Heart left ventricle (tissue), 16 donors: ENCODE data around the gene E4F1. TPM values are rescaled to one million over a fixed set of nuclear protein-coding genes. Genes with fewer than 3 reads are reported as not detected.

Source experiments
- ATAC-seq, 4 donors: fragments of 200-7000 bp; cut with Tn5 transposase; one replicate each; pipeline ENCODE4 v1.9.1; 2020 to 2022; ENCODE audit warnings: moderate library complexity in 4 of 4, mild to moderate bottlenecking in 3 of 4, moderate number of reproducible peaks in 1 of 4
- DNase-seq, 5 donors: peaks; one replicate each; pipeline ENCODE4 v3.0.0-alpha.2; 2020
- H3K27ac ChIP-seq, 12 donors: fragments of 200-600 bp; sonication (generic) in 4 of 12; one replicate each; pipeline versions ENCODE4 v1.5.0 to v1.8.0; 2016 to 2022; ENCODE audit warnings: mild to moderate bottlenecking in 2 of 12
- H3K27me3 ChIP-seq, 9 donors: fragments of 200-600 bp; sonication (generic) in 2 of 9; one replicate each; pipeline versions ENCODE4 v1.5.1 to v1.8.0; 2016 to 2022; ENCODE audit warnings: mild to moderate bottlenecking in 3 of 9
- H3K36me3 ChIP-seq, 9 donors: fragments of 200-600 bp; sonication (generic) in 2 of 9; one replicate each; pipeline versions ENCODE4 v1.5.0 to v1.8.0; 2018 to 2022; ENCODE audit warnings: mild to moderate bottlenecking in 2 of 9
- H3K4me1 ChIP-seq, 12 donors: fragments of 200-600 bp; sonication (generic) in 4 of 12; one replicate each; pipeline versions ENCODE4 v1.5.0 to v1.8.0; 2016 to 2022; ENCODE audit warnings: mild to moderate bottlenecking in 3 of 12
- H3K4me3 ChIP-seq, 12 donors: fragments of 200-600 bp; sonication (generic) in 4 of 12; one replicate each; pipeline versions ENCODE4 v1.5.0 to v1.8.0; 2017 to 2022; ENCODE audit warnings: mild to moderate bottlenecking in 9 of 12, moderate library complexity in 4 of 12
- H3K9me3 ChIP-seq, 12 donors: fragments of 200-600 bp; sonication (generic) in 4 of 12; one replicate each; pipeline versions ENCODE4 v1.5.0 to v1.8.0; 2016 to 2022; ENCODE audit warnings: mild to moderate bottlenecking in 1 of 12
- CTCF ChIP-seq, 12 donors: fragments of 200-600 bp; sonication (generic) in 4 of 12; IDR thresholded peaks; one replicate each; pipeline versions ENCODE4 v1.5.0 to v1.8.0; 2018 to 2022; ENCODE audit warnings: antibody characterized with exemption in 12 of 12, mild to moderate bottlenecking in 5 of 12
- POLR2A ChIP-seq, 2 donors: fragments of 450-650 bp; IDR thresholded peaks; one replicate each; pipeline ENCODE4 v1.6.1; 2017; ENCODE audit warnings: antibody characterized with exemption in 2 of 2, mild to moderate bottlenecking in 2 of 2, moderate library complexity in 2 of 2
- WGBS, 4 donors: extraction: QIAGEN DNeasy Blood & Tissue Kit in 2 of 4; methylation state at CpG; one replicate each; pipeline versions ENCODE4 v1.1.5 to v1.1.7; 2013 to 2018; 5-methylcytosine and 5-hydroxymethylcytosine counted together
- intact Hi-C, 10 donors: fragments of 100-400 bp; cut with DNase I; formaldehyde crosslinking; loops; one replicate each; pipeline versions ENCODE4 v1.11.1 to v1.14.2; 2022
- polyA plus RNA-seq, 2 donors: library from polyadenylated mRNA; stranded (reverse); fragments of 200-250 nt; gene quantifications; one replicate each; pipeline ENCODE4 v1.2.3, GENCODE V29; 2013
- total RNA-seq, 9 donors: library from RNA; depleted of rRNA in 2 of 9; stranded (reverse); fragments of >200 nt in 2 of 9; fragmentation: NEBNext Ultra II Directional in 3 of 9; extraction: Animal tissue kit (Norgen Biotek cat#: 25700) in 3 of 9; gene quantifications; one replicate each; pipeline versions ENCODE4 v1.1.0 to v1.2.4, GENCODE V29; 2016 to 2023
- donor health status: ischemic (EF 13 %, LVEDD 7.1; RV severe dilation, severe dysfunction).
- donor health status: healthy with polysubstance abuse.
- donor health status: DM: no; HTN: yes; CAD: no.
- donor health status: DM: no; HTN: no; CAD: no.
- donor health status: ischemic (EF 25% LVEDD 6.9; RV normal size, moderate dysfunction).
- donor health status: ischemic (EF 25% LVEDD 5.7; RV mildly dilated, moderate dysfunction).
- donor health status: healthy.
- donor health status: DM: yes; HTN: yes; CAD: no.
- donor health status: ischemic (EF 35%, LVEDD 5.7; RV mildly dilated, moderate dysfunction).
- donor health status: nonischemic (EF 11% LVEDD 7.7; RV severe dilation, severe dysfunction).
- donor health status: DM: yes; HTN: yes; CAD: no.
- donor health status: PGD.
- donor health status: ischemic (EF 29% LVEDD 5.4; RV normal size, mild dysfunction).
- donor health status: nonischemic (EF 23%, LVEDD 6.1; RV moderate dilation, normal function).

Gene E4F1
- total and polyA plus RNA-seq, 11 donors: 8.4 to 27.3 (median 12.7) TPM

DNA sequence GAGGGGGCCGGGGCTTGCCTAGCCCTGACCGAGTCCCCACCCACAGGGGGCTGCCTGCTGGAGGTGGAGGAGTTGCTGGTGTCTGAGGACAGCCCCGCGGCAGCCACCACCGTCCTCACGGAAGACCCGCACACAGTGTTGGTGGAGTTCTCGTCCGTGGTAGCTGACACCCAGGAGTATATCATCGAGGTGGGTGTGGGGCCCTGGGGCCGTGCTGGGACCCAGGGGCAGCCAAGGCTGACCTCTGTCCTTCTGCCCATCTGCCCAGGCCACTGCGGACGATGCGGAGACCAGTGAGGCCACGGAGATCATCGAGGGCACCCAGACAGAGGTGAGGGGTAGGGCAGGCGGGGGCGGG, 11.4 kb downstream of the E4F1 start:
- 94 to 98% (median 96%) methylated on average over 7 to 18 of the region's 18 CpGs for WGBS, 4 donors
- no peak for ATAC-seq
- no peak for TF ChIP-seq POLR2A (IDR thresholded peaks at IDR 0.05)
- TF ChIP-seq CTCF (IDR thresholded peaks at IDR 0.05): no peak
- Histone ChIP-seq H3K4me3 (no peak overlapping the region), H3K4me1 (peaks cover 0 to 31% (median 23%) of the 10 kb centered on the region in 12 donors), H3K9me3 (no peaks in the 10 kb centered on the region), H3K27me3 (peaks cover 0 to 24% (median 6%) of the 10 kb centered on the region in 9 donors), H3K36me3 (peaks cover 4 to 69% (median 59%) of the 10 kb centered on the region in 9 donors), H3K27ac (no peak overlapping the region)
- intact Hi-C loops: no loop called here
- no peak for DNase-seq

- no peak for DNase-seq
- Histone ChIP-seq H3K4me1 (peaks cover 0 to 31% (median 23%) of the 10 kb centered on the region in 12 donors), H3K27ac (no peak overlapping the region), H3K9me3 (no peaks in the 10 kb centered on the region), H3K4me3 (no peak overlapping the region), H3K27me3 (peaks cover 0 to 24% (median 6%) of the 10 kb centered on the region in 9 donors), H3K36me3 (peaks cover 3 to 66% (median 58%) of the 10 kb centered on the region in 9 donors)
- intact Hi-C loops: no loop called here
- ATAC-seq: no peak
- WGBS, 4 donors: 90 to 95% (median 94%) methylated on average over 11 to 28 of the region's 28 CpGs
- TF ChIP-seq POLR2A (IDR thresholded peaks at IDR 0.05): no peak
- TF ChIP-seq CTCF (IDR thresholded peaks at IDR 0.05): no peak
Observed at GRCh38 chr16:2235234-2235651, 11.9 kb downstream of the E4F1 start.

DNA sequence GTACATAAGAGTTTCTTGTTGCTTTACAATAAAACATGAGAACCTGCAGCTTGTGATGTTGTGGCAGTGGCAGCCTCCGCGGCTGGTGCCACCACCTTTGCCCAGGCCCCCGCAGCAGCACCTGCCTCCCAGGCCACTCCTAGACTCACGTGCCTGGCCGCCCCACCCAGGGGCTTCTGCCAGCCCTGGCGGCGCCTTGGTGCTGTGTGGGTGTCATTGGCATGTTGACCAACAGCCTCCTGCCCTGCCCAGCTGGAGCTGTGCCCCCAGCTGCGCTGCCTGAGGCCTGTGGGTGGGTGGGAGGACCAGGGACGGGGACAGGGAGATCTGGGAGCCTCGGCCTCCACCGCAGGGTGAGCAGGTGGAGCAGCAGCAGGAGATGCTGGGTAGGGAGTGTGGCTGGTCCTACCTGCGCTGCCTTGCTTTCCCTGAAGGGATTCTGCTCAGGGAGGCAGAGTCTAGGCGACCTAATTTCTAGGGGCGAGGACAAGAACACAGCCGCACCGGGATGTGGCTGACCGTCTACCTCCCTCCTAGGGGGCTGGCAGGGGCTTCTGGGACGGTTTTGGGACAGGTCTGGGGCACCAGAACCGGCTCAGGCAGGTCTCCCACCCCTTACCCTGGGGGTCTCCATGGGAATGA, 12.4 kb downstream of the E4F1 start:
- peak overlapping the region in 3 of 12 donors; percentile 38 to 48 (median 44) for H3K4me3 ChIP-seq
- H3K4me1 ChIP-seq: peaks cover 0 to 31% (median 23%) of the 10 kb centered on the region in 12 donors
- H3K36me3 ChIP-seq: peaks cover 3 to 64% (median 56%) of the 10 kb centered on the region in 9 donors
- WGBS, 4 donors: 70 to 91% (median 80%) methylated on average over 14 to 19 of the region's 19 CpGs
- H3K27ac ChIP-seq: no peak overlapping the region
- H3K9me3 ChIP-seq: no peaks in the 10 kb centered on the region
- TF ChIP-seq POLR2A (IDR thresholded peaks at IDR 0.05): no peak
- TF ChIP-seq CTCF (IDR thresholded peaks at IDR 0.05): no peak
- ATAC-seq: no peak
- DNase-seq: no peak
- intact Hi-C loops: no loop called here
- peaks cover 0 to 24% (median 6%) of the 10 kb centered on the region in 9 donors for H3K27me3 ChIP-seq

- H3K27me3 ChIP-seq: peaks cover 0 to 24% (median 6%) of the 10 kb centered on the region in 9 donors
- ATAC-seq: peak in 3 of 4 donors; percentile 23 to 51 (median 36)
- no peaks in the 10 kb centered on the region for H3K9me3 ChIP-seq
- H3K36me3 ChIP-seq: peaks cover 3 to 62% (median 52%) of the 10 kb centered on the region in 9 donors
- 0 to 6% (median 4%) methylated on average over 18 to 64 of the region's 64 CpGs for WGBS, 4 donors
- DNase-seq: no peak
- intact Hi-C loops: no loop called here
- H3K4me1 ChIP-seq: peaks cover 0 to 31% (median 23%) of the 10 kb centered on the region in 12 donors
- TF ChIP-seq POLR2A (IDR thresholded peaks at IDR 0.05) (no peak), CTCF (IDR thresholded peaks at IDR 0.05) (no peak)
- H3K27ac ChIP-seq: no peak within 1 kb of the TSS
- peak within 1 kb of the TSS in 10 of 12 donors; percentile 19 to 48 (median 38) for H3K4me3 ChIP-seq
Observed at GRCh38 chr16:2236337-2237101, 13.1 kb downstream of the E4F1 start, which contains the start of gene DNASE1L2. Gene DNASE1L2 (plus strand): TSS chr16:2236444. CDS start chr16:2236817, 373 bp downstream.
